Ishikawa (cell line): ENCODE measurements around the gene CASTOR1.
A peak's percentile ranks its signal among the peaks of the same experiment; 100 is the strongest.

ENCODE experiments used
- CEBPB ChIP-seq: IDR thresholded peaks from 2 replicates; pipeline ENCODE4 v1.6.1; 2012
- CREB1 ChIP-seq: IDR thresholded peaks from 2 replicates; pipeline ENCODE4 v1.6.1; 2012; ENCODE audit warnings: low read depth
- EGR1 ChIP-seq: IDR thresholded peaks from 2 replicates; pipeline ENCODE4 v1.6.1; 2012
- EP300 ChIP-seq: IDR thresholded peaks from 2 replicates; pipeline ENCODE4 v1.6.1; 2012; ENCODE audit warnings: borderline replicate concordance
- FOXM1 ChIP-seq: IDR thresholded peaks from 2 replicates; pipeline ENCODE4 v1.6.1; 2012; ENCODE audit warnings: low read depth, borderline replicate concordance
- NFIC ChIP-seq: IDR thresholded peaks from 2 replicates; pipeline ENCODE4 v1.6.1; 2012
- RAD21 ChIP-seq: IDR thresholded peaks from 2 replicates; pipeline ENCODE4 v1.6.1; 2012; ENCODE audit warnings: low read depth
- TAF1 ChIP-seq: IDR thresholded peaks from 2 replicates; pipeline ENCODE4 v1.6.1; 2012; ENCODE audit warnings: low read depth, mild to moderate bottlenecking
- TCF12 ChIP-seq: IDR thresholded peaks from 2 replicates; pipeline ENCODE4 v1.6.1; 2012; ENCODE audit warnings: low read depth
- TEAD4 ChIP-seq: IDR thresholded peaks from 2 replicates; pipeline ENCODE4 v1.6.1; 2012
- YY1 ChIP-seq: IDR thresholded peaks from 2 replicates; pipeline ENCODE4 v1.6.1; 2012; ENCODE audit warnings: low read depth
- ZBTB7A ChIP-seq: IDR thresholded peaks from 2 replicates; pipeline ENCODE4 v1.6.1; 2012; ENCODE audit warnings: low read depth
- TF ChIP-seq, protein P1 (sequence below): IDR thresholded peaks from 2 replicates; pipeline ENCODE4 v1.6.1; 2012; ENCODE audit warnings: low read depth, mild to moderate bottlenecking
- TF ChIP-seq, protein P2 (sequence below): IDR thresholded peaks from 2 replicates; pipeline ENCODE4 v1.6.1; 2012
- TF ChIP-seq, protein P3 (sequence below): IDR thresholded peaks from 2 replicates; pipeline ENCODE4 v1.6.1; 2012

The CASTOR1 gene

DNA sequence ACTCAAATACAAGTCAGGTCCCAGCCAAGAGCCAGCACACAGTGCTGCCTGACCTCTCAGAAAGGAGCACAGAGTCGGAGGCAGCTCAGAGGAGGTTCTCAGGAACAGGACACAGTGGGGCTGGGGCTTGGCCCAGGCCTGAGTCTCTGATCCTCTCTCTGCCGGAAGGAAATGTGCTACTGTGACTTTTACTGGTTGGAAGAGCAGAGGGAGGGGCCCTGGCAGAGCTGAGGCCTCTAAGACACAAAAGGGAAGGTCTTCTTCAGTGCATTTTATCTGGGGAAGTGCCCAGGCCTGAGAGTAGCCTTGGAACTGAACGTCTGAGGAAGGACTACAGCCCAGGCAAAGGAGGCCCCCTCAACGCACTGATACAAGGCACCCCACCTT is 16.2 kb upstream of the CASTOR1 start:
- TF ChIP-seq TEAD4 (no peak), CEBPB (no peak)

DNA sequence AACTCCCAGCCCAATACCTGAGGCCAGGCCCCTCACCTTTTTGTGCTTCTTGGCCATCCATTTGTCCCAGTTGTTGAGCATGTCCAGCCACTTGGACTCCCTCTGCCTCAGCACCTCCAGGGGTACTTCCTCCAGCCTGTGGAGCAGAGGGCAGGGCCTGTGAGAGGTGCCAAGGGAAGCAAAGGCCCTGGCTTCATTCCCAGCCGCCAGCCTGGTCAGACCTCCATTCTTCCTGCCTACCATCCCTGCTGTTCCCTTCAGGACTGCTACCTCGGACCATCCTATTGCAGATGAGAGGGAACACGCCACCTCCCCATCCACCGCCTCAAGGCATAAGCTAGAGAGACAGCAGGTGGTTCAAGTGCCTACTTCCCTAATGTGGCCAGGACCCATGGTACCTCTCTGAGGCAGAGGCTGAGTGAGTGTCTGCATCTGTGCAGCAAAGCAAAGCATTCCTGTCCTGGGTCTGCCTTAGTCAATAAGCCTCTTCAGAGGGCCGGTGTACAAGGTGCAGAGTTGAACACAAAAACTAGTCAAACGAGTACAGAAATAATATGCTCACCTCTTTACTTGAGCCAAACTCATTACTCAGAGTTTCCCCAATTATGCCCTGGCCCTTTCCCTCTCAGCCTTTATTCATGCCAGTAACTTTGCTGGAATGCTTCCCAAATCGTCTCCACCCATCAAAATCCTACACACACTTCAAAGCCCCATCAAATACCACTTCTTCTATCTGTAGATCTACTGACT is 15.4 kb upstream of the CASTOR1 start:
- TF ChIP-seq, protein P1, sequence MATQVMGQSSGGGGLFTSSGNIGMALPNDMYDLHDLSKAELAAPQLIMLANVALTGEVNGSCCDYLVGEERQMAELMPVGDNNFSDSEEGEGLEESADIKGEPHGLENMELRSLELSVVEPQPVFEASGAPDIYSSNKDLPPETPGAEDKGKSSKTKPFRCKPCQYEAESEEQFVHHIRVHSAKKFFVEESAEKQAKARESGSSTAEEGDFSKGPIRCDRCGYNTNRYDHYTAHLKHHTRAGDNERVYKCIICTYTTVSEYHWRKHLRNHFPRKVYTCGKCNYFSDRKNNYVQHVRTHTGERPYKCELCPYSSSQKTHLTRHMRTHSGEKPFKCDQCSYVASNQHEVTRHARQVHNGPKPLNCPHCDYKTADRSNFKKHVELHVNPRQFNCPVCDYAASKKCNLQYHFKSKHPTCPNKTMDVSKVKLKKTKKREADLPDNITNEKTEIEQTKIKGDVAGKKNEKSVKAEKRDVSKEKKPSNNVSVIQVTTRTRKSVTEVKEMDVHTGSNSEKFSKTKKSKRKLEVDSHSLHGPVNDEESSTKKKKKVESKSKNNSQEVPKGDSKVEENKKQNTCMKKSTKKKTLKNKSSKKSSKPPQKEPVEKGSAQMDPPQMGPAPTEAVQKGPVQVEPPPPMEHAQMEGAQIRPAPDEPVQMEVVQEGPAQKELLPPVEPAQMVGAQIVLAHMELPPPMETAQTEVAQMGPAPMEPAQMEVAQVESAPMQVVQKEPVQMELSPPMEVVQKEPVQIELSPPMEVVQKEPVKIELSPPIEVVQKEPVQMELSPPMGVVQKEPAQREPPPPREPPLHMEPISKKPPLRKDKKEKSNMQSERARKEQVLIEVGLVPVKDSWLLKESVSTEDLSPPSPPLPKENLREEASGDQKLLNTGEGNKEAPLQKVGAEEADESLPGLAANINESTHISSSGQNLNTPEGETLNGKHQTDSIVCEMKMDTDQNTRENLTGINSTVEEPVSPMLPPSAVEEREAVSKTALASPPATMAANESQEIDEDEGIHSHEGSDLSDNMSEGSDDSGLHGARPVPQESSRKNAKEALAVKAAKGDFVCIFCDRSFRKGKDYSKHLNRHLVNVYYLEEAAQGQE: no peak
- TF ChIP-seq NFIC: peak; percentile 92
- no peak for TF ChIP-seq EGR1
- no peak for TF ChIP-seq TAF1
- peak; percentile 2; the same call in 1 of the 2 replicates for TF ChIP-seq CEBPB
- TF ChIP-seq, protein P2, sequence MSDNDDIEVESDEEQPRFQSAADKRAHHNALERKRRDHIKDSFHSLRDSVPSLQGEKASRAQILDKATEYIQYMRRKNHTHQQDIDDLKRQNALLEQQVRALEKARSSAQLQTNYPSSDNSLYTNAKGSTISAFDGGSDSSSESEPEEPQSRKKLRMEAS: 0 out of 2 replicates have a peak, but pooled peaks have one; percentile 35
- TF ChIP-seq TEAD4: peak; percentile 79
- no peak for TF ChIP-seq CREB1
- no peak for TF ChIP-seq ZBTB7A
- no peak; the same call in 1 of the 2 replicates for TF ChIP-seq YY1
- peak; percentile 84 for TF ChIP-seq TCF12
- TF ChIP-seq EP300: peak; percentile 81; the same call in 1 of the 2 replicates

DNA sequence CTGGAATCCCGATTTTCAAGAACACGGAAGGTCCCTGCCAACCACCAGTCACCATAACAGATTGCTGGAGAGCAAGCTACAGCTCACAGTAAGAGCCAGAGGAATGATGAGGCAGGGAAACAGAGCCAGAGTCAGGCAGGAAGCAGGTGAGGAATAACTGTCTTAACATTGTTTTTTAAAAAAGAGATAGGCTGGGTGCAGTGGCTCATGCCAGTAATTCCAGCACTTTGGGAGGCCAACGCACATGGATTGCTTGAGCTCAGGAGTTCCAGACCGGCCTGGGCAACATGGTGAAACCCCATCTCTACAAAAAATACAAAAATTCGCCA is 13.5 kb upstream of the CASTOR1 start:
- TF ChIP-seq ZBTB7A: no peak
- no peak for TF ChIP-seq NFIC

DNA sequence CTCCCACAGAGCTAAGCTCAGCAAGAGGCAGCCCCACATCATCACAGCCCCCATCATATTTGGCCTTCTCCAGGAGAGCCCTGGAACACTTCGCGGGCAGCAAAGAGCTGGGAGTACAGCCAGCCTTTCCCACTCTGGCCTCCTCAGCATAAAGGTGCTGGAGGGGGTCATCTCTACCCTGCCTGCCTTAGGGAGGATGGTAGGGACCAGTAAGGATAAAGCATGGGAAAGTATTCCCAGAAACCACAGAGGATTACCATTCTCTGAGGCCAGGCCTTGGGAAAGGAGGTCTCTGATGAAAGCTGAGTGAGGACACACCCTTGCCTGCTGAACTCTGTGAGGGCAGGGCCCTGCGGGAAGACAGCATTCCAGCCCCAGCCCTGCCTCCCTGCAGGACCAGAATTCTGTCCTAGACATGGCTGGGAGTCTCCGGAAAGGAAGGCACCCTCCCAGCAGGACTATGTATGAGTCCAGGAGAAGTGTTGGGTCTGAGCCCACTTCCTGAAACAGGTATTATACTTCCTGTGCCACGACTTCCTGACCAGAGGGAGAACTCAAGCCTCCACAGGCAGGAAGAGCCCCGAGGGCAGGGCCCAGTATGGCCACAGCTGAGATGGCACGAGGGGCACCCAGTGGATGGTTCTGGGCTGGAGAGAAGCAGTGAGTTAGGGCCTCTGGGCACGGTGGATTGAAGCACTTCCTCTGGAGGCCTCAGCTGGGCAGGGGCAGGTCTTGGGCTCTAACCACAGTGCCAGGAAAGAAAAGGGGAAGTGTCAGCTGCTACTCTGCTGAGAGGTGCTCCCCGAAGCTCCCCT is 12.9 kb upstream of the CASTOR1 start:
- TF ChIP-seq TCF12 (peak; percentile 52; the same call in 1 of the 2 replicates), YY1 (no peak), CREB1 (no peak), CEBPB (no peak), ZBTB7A (no peak), FOXM1 (no peak), TAF1 (no peak), EGR1 (no peak), EP300 (peak; percentile 66; the same call in 1 of the 2 replicates), TEAD4 (peak; percentile 84), RAD21 (peak; percentile 13; the same call in 1 of the 2 replicates), NFIC (peak; percentile 66; the same call in 1 of the 2 replicates)
- TF ChIP-seq, protein P3, sequence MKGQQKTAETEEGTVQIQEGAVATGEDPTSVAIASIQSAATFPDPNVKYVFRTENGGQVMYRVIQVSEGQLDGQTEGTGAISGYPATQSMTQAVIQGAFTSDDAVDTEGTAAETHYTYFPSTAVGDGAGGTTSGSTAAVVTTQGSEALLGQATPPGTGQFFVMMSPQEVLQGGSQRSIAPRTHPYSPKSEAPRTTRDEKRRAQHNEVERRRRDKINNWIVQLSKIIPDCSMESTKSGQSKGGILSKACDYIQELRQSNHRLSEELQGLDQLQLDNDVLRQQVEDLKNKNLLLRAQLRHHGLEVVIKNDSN: no peak
- TF ChIP-seq, protein P1: no peak
- TF ChIP-seq, protein P2: no peak

DNA sequence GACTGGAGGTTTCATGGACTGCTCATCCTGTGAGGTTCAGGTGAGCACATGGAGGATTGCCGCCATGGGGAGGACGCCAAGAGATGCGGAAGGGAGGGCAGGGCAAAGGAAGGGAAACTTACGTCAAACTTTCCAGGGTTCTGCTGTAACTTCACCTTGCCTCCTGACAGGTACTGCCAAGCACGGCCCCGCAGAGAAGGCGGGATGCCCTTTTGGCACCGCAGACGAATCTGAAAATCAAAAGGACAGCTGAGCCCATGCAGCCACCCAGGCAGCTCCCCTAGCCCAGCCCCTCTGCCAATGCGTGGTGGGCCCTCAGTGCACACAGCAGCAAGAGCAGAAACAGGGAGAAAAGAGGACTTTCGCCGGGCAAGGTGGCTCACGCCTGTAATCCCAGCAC is 10.0 kb upstream of the CASTOR1 start:
- TF ChIP-seq TEAD4 (no peak), NFIC (no peak), TAF1 (no peak)
- TF ChIP-seq, protein P1: no peak
